K562 (cell line): ENCODE data around the gene ZNF17. TPM values are rescaled to one million over a fixed set of nuclear protein-coding genes. Genes with fewer than 3 reads are reported as not detected.

Experiments
- ATAC-seq: fragments of 200-7000 bp; cut with Tn5 transposase; 3 replicates; pipeline ENCODE4 v1.9.1; 2020; ENCODE audit warnings: moderate library complexity
- Bru-seq: library from RNA; stranded (reverse); fragments of 400-500 nt; gene quantifications from one replicate; lab custom pipeline; 2021; lab: Mats Ljungman, UMichigan
- BruChase-seq, 2 experiments: library from RNA; stranded (reverse); fragments of 400-500 nt; gene quantifications; one replicate each; lab custom pipeline; 2021; lab: Mats Ljungman, UMichigan
- BruUV-seq: library from RNA; stranded (reverse); fragments of 400-500 nt; replicated peaks from 2 replicates; lab custom pipeline; 2021; lab: Mats Ljungman, UMichigan
- CTCF ChIA-PET: fragments of 300-600 bp; formaldehyde crosslinking; extraction: SDS; loops from one replicate; lab custom pipeline; 2021; ENCODE audit warnings: low intra/inter-chr PET ratio; lab: Yijun Ruan, JAX
- POLR2A ChIA-PET: fragments of 300-600, 350-650 bp; sonication (Branson Sonifier 250); formaldehyde crosslinking; extraction: SDS; loops from one replicate; lab custom pipeline; 2021; ENCODE audit warnings: antibody characterized with exemption, inconsistent platforms; lab: Yijun Ruan, JAX
- DNase-seq, 4 experiments: peaks; one replicate each; pipeline versions ENCODE4 v3.0.0 to v3.0.0-alpha.2; 2011 to 2018; ENCODE audit warnings: low spot score in 3 of 4, mixed read lengths in 3 of 4; ENCODE audit errors: extremely low read depth in 1 of 4
- FAIRE-seq: peaks from 2 replicates; lab custom pipeline; 2011; peaks lifted over from hg19 to GRCh38; lab: Jason Lieb, UNC
- H2AFZ ChIP-seq: 2 replicates; pipeline ENCODE4 v1.6.0; 2011; ENCODE audit warnings: low read depth, low read length, control low read depth, inconsistent platforms
- H3K27ac ChIP-seq: fragments of 200-600 bp; 3 replicates; pipeline ENCODE4 v1.8.0; 2011; ENCODE audit warnings: low read depth, mild to moderate bottlenecking, control low read depth, inconsistent platforms, low read length, moderate library complexity, mixed read lengths; ENCODE audit errors: extremely low read depth
- H3K27me3 ChIP-seq, 2 experiments: fragments of 300-600 bp in 1 of 2; 2 replicates in 1 of 2; 3 replicates in 1 of 2; pipeline versions ENCODE4 v1.6.0 to v1.8.0; 2011; ENCODE audit warnings: inconsistent platforms in 2 of 2, low read length in 2 of 2, mild to moderate bottlenecking in 1 of 2, mixed read lengths in 1 of 2, moderate library complexity in 1 of 2; ENCODE audit not compliant: control insufficient read depth in 2 of 2, insufficient read depth in 2 of 2
- H3K36me3 ChIP-seq: fragments of 300-600 bp; 3 replicates; pipeline ENCODE4 v1.8.0; 2011; ENCODE audit warnings: mild to moderate bottlenecking, low read length, inconsistent platforms; ENCODE audit not compliant: control insufficient read depth, insufficient read depth
- H3K4me1 ChIP-seq, 2 experiments: fragments of 200-600 bp in 1 of 2; replicated peaks in 1 of 2; 2 replicates in 1 of 2; 3 replicates in 1 of 2; pipeline versions ENCODE4 v1.5.1 to v1.8.0; 2011; ENCODE audit warnings: inconsistent platforms in 2 of 2, low read length in 2 of 2, mild to moderate bottlenecking in 1 of 2, mixed read lengths in 1 of 2, moderate library complexity in 1 of 2; ENCODE audit not compliant: control insufficient read depth in 2 of 2, insufficient read depth in 2 of 2
- H3K4me2 ChIP-seq: 2 replicates; pipeline ENCODE4 v1.6.1; 2011; ENCODE audit warnings: low read length, control low read depth, inconsistent platforms, mixed read lengths; ENCODE audit not compliant: insufficient read depth
- H3K4me3 ChIP-seq: fragments of 200-600 bp; sonication (generic), shearing (Covaris generic); 2 replicates; pipeline ENCODE4 v1.5.1; 2016; ENCODE audit warnings: control low read depth, inconsistent platforms
- H3K79me2 ChIP-seq: fragments of 200-600 bp; 3 replicates; pipeline ENCODE4 v1.8.0; 2011; ENCODE audit warnings: low read length, inconsistent platforms; ENCODE audit not compliant: control insufficient read depth, insufficient read depth
- H3K9ac ChIP-seq, 2 experiments: 2 replicates each; pipeline versions ENCODE4 v1.6.0 to v1.6.1; 2011; ENCODE audit warnings: low read depth in 2 of 2, low read length in 2 of 2, control low read depth in 1 of 2, inconsistent platforms in 1 of 2, mild to moderate bottlenecking in 1 of 2, mixed read lengths in 1 of 2; ENCODE audit not compliant: insufficient read depth in 1 of 2
- H3K9me1 ChIP-seq: one replicate; pipeline ENCODE4 v1.6.0; 2011; ENCODE audit warnings: inconsistent platforms, mild to moderate bottlenecking, low read length, moderate library complexity; ENCODE audit not compliant: control insufficient read depth, insufficient read depth
- H3K9me3 ChIP-seq: replicated peaks from 2 replicates; pipeline ENCODE4 v1.5.1; 2011; ENCODE audit warnings: low read depth, low read length, inconsistent platforms; ENCODE audit not compliant: control insufficient read depth, insufficient read depth
- H4K20me1 ChIP-seq: replicated peaks from 2 replicates; pipeline ENCODE4 v1.6.1; 2011; ENCODE audit warnings: low read length, inconsistent platforms, mixed read lengths; ENCODE audit not compliant: control insufficient read depth, insufficient read depth
- FOXM1 ChIP-seq, 2 experiments: fragments of 450-650 bp in 1 of 2; sonication (generic) in 1 of 2; formaldehyde crosslinking in 1 of 2; IDR thresholded peaks; 2 replicates each; pipeline versions ENCODE4 v1.6.1 to v1.9.0; 2017 to 2022; ENCODE audit warnings: low read depth in 2 of 2, mild to moderate bottlenecking in 2 of 2, missing genetic modification reagents in 1 of 2, moderate library complexity in 1 of 2
- MTA3 ChIP-seq: fragments of 450-650 bp; formaldehyde crosslinking; IDR thresholded peaks from 2 replicates; pipeline ENCODE4 v1.6.1; 2017; ENCODE audit warnings: mild to moderate bottlenecking, borderline replicate concordance
- RBM15 ChIP-seq: fragments of 200-400 bp; formaldehyde crosslinking; IDR thresholded peaks from 2 replicates; pipeline ENCODE4 v1.6.1; 2018; ENCODE audit warnings: mild to moderate bottlenecking, low read length, moderate library complexity; ENCODE audit not compliant: insufficient read depth
- SMARCA5 ChIP-seq: fragments of 450-650 bp; IDR thresholded peaks from 2 replicates; pipeline ENCODE4 v1.6.1; 2016
- SMARCC2 ChIP-seq: fragments of 450-650 bp; IDR thresholded peaks from 2 replicates; pipeline ENCODE4 v1.6.1; 2017; ENCODE audit warnings: antibody characterized with exemption, moderate library complexity, mild to moderate bottlenecking, low read depth
- SRSF1 ChIP-seq: fragments of 200-400 bp; formaldehyde crosslinking; IDR thresholded peaks from 2 replicates; pipeline ENCODE4 v1.6.1; 2017; ENCODE audit warnings: mild to moderate bottlenecking, low read depth, low read length, moderate library complexity
- XRCC3 ChIP-seq: fragments of 450-650 bp; IDR thresholded peaks from 2 replicates; pipeline ENCODE4 v1.6.1; 2017; ENCODE audit warnings: mild to moderate bottlenecking, moderate library complexity
- ZKSCAN8 ChIP-seq: fragments of 200-800 bp; sonication (Bioruptor generic); IDR thresholded peaks from 2 replicates; pipeline ENCODE4 v1.6.1; 2016; ENCODE audit warnings: missing genetic modification characterization, missing compliant biosample characterization
- ZNF184 ChIP-seq: sonication (generic); formaldehyde crosslinking; IDR thresholded peaks from 2 replicates; pipeline ENCODE4 v1.5.0; 2020; ENCODE audit warnings: missing genetic modification reagents
- WGBS: fragments of 100-300 bp; shearing (Covaris generic); methylation state at CpG from one replicate; pipeline ENCODE4 v1.1.6; 2016; ENCODE audit warnings: low coverage, mixed read lengths; ENCODE audit not compliant: insufficient coverage; ENCODE audit errors: missing lambda C conversion rate; 5-methylcytosine and 5-hydroxymethylcytosine counted together
- in situ Hi-C: fragments of 300-500 bp; cut with MboI; formaldehyde crosslinking; loops from 4 replicates; pipeline ENCODE4 v1.15.0; 2018; ENCODE audit warnings: inconsistent platforms, mixed read lengths
- intact Hi-C: fragments of 100-400 bp; cut with micrococcal nuclease; formaldehyde crosslinking; loops from 2 replicates; pipeline ENCODE4 v1.14.2; 2022
- long read RNA-seq, 3 experiments: library from polyadenylated mRNA in 2 of 3; library from RNA in 1 of 3; unstranded in 2 of 3; stranded (forward) in 1 of 3; transcript quantifications; one replicate each; pipeline ENCODE4 v2.0.0, GENCODE V29; 2019 to 2022
- polyA minus RNA-seq, 3 experiments: library from RNA; depleted of rRNA, polyadenylated mRNA; stranded (reverse); fragments of >200 nt; gene quantifications; 2 replicates each; pipeline ENCODE4 v1.2.3, GENCODE V29; 2011
- polyA plus RNA-seq, 8 experiments: library from polyadenylated mRNA; depleted of rRNA in 4 of 8; stranded (reverse) in 5 of 8; unstranded in 3 of 8; fragments of >200 nt; fragmentation: Nextera tagmentation in 2 of 8; fragmentation: Illumina TruSeq in 1 of 8; extraction: Ambion mirVana in 2 of 8; extraction: Trizol in 1 of 8; gene quantifications; 2 replicates each; pipeline versions ENCODE4 v1.2.1 to v1.2.3, GENCODE V29; 2011 to 2014; ENCODE audit warnings: inconsistent platforms in 1 of 8, missing spikeins in 1 of 8
- total RNA-seq, 7 experiments: library from RNA; depleted of rRNA in 6 of 7; stranded (reverse); fragments of >200 nt in 6 of 7; fragmentation: Illumina TruSeq in 2 of 7; extraction: Trizol in 2 of 7; gene quantifications; 2 replicates each; pipeline versions ENCODE4 v1.2.1 to v1.2.3, GENCODE V29; 2011 to 2021; ENCODE audit warnings: low replicate concordance in 1 of 7
- TF ChIP-seq, protein P1 (sequence below): fragments of 450-650 bp; formaldehyde crosslinking; IDR thresholded peaks from 2 replicates; pipeline ENCODE4 v1.4.0; 2022; ENCODE audit warnings: mild to moderate bottlenecking, moderate library complexity
- TF ChIP-seq, protein P2 (sequence below), 2 experiments: fragments of 200-800 bp in 1 of 2; sonication (Bioruptor generic) in 1 of 2; sonication (generic) in 1 of 2; formaldehyde crosslinking in 1 of 2; IDR thresholded peaks in 1 of 2; conservative IDR thresholded peaks in 1 of 2; 2 replicates each; pipeline versions ENCODE4 v1.5.0 to v1.6.1; 2016 to 2020; ENCODE audit warnings: missing compliant biosample characterization in 1 of 2, missing genetic modification characterization in 1 of 2, missing genetic modification reagents in 1 of 2
- TF ChIP-seq, protein P3 (sequence below): fragments of 250-450 bp; sonication (Bioruptor Pico); IDR thresholded peaks from 2 replicates; pipeline ENCODE4 v1.5.0; 2021

ZNF17 gene
- total RNA-seq (2011; cell fraction: chromatin; rRNA removed; ENCODE audit: low replicate concordance): 28.0 and 43.1 TPM in 2 replicates
- 27.4 and 42.0 TPM in 2 replicates for total RNA-seq (2011; cell fraction: nucleolus; rRNA removed)
- 33.1 and 35.2 TPM in 2 replicates for total RNA-seq (2011; cell fraction: nucleoplasm; rRNA removed)
- 7.7 and 8.0 TPM in 2 replicates for total RNA-seq (2014; rRNA removed)
- 8.6 and 8.9 TPM in 2 replicates for total RNA-seq (2014; rRNA removed; fragmentation: Illumina TruSeq; extraction: Trizol)
- 6.5 and 6.9 TPM in 2 replicates for total RNA-seq (2015; rRNA removed; fragmentation: Illumina TruSeq; extraction: Trizol)
- 8.3 and 8.6 TPM in 2 replicates for total RNA-seq (2021)
- polyA plus RNA-seq (2011; rRNA removed): 6.9 and 7.3 TPM in 2 replicates
- 1.8 and 3.0 TPM in 2 replicates for polyA plus RNA-seq (2011; cell fraction: cytosol; rRNA removed)
- polyA plus RNA-seq (2011; cell fraction: nucleus; rRNA removed): 10.3 and 14.2 TPM in 2 replicates
- polyA plus RNA-seq (2012): 3.0 and 3.4 TPM in 2 replicates
- polyA plus RNA-seq (2014; fragmentation: Illumina TruSeq; extraction: Trizol): 5.8 and 6.0 TPM in 2 replicates
- polyA plus RNA-seq (2014; fragmentation: Nextera tagmentation; extraction: Ambion mirVana): 1 to 10 TPM; 5.3 to 6.1 TPM
- polyA plus RNA-seq (2014; rRNA removed): 3.1 and 5.8 TPM in 2 replicates
- polyA minus RNA-seq (2011; rRNA and poly(A)+ RNA removed): 16.8 and 21.7 TPM in 2 replicates
- 4.3 and 6.3 TPM in 2 replicates for polyA minus RNA-seq (2011; cell fraction: cytosol; rRNA and poly(A)+ RNA removed)
- 22.3 and 38.7 TPM in 2 replicates for polyA minus RNA-seq (2011; cell fraction: nucleus; rRNA and poly(A)+ RNA removed)
- percentile 73 among the genes with signal in this experiment for Bru-seq, nascent RNA
- BruChase-seq, experiment 1, labeled RNA remaining after a 2-hour chase: percentile 85 among the genes with signal in this experiment
- BruChase-seq, experiment 2, labeled RNA remaining after a 6-hour chase: percentile 84 among the genes with signal in this experiment
- long read RNA-seq, experiment 1, transcript ZNF17-207 (1 exons, 2,750 nt): major isoform, 6 of 12 reads
- long read RNA-seq, experiment 1, partial matches to known transcripts: 0 of 12 reads
- long read RNA-seq, experiment 1, other reads (novel, unspliced or antisense): 0 of 12 reads
- long read RNA-seq, experiment 2, partial matches to known transcripts: 0 of 1 reads
- long read RNA-seq, experiment 2, other reads (novel, unspliced or antisense): 0 of 1 reads
- long read RNA-seq, experiment 3, partial matches to known transcripts: 0 of 7 reads
- long read RNA-seq, experiment 3, other reads (novel, unspliced or antisense): 0 of 7 reads

GRCh38 chr19:57410877-57411671, at the start of gene ZNF17:
TSS of gene ZNF17 (plus strand) at chr19:57411161. CDS start at chr19:57413616, 2,455 bp downstream.
- Histone ChIP-seq H3K9me1 (no peaks in the 10 kb centered on the region), H3K79me2 (peaks cover 12% of the 10 kb centered on the region), H3K9ac (peak within 1 kb of the TSS; percentile 75 to 98), H2AFZ (peak within 1 kb of the TSS; percentile 95), H3K4me2 (peak within 1 kb of the TSS; percentile 89), H3K36me3 (peaks cover 8% of the 10 kb centered on the region; the same call in 2 of the 3 replicates), H3K4me1 (peaks cover 3 to 15% of the 10 kb centered on the region in 2 experiments; a peak in 4 of 5 replicates), H4K20me1 (no peaks in the 10 kb centered on the region), H3K9me3 (no peaks in the 10 kb centered on the region; the same call in 1 of the 2 replicates), H3K27ac (peak within 1 kb of the TSS; percentile 59), H3K27me3 (no peaks in the 10 kb centered on the region), H3K4me3 (peak within 1 kb of the TSS; percentile 98)
- FAIRE-seq (peak; percentile 99), DNase-seq (peak; percentile 93 to 95 (median 94)), ATAC-seq (peak; percentile 100)
- under 1% methylated on average over 52 of the region's 55 CpGs for WGBS
- in situ Hi-C loops: no loop called here
- ChIA-PET CTCF (no interaction called here), POLR2A (interaction anchor here (0.6 to 1.6 kb wide), 3 partner anchors 8 to 32 kb away, joined by 3 to 6 read pairs (median 3); partner anchors contain the start of gene ZNF548)
- BruUV-seq: TSS peak; percentile 81
- intact Hi-C loops: no loop called here
- TF ChIP-seq XRCC3 (no peak), ZNF184 (CRISPR knock-in tag) (no peak), SMARCC2 (no peak), FOXM1 (IDR thresholded peaks at IDR 0.05; ENCODE audit: low read depth) (no peak), FOXM1 (CRISPR knock-in tag; IDR thresholded peaks at IDR 0.05; ENCODE audit: low read depth) (no peak), SMARCA5 (no peak), RBM15 (no peak), ZKSCAN8 (CRISPR knock-in tag) (no peak), MTA3 (peak; percentile 49; the same call in 1 of the 2 replicates), SRSF1 (0 out of 2 replicates have a peak, but pooled peaks have one; percentile 10)
- TF ChIP-seq, protein P1, sequence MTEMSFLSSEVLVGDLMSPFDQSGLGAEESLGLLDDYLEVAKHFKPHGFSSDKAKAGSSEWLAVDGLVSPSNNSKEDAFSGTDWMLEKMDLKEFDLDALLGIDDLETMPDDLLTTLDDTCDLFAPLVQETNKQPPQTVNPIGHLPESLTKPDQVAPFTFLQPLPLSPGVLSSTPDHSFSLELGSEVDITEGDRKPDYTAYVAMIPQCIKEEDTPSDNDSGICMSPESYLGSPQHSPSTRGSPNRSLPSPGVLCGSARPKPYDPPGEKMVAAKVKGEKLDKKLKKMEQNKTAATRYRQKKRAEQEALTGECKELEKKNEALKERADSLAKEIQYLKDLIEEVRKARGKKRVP (CRISPR knock-in tag): no peak
- TF ChIP-seq, protein P2, sequence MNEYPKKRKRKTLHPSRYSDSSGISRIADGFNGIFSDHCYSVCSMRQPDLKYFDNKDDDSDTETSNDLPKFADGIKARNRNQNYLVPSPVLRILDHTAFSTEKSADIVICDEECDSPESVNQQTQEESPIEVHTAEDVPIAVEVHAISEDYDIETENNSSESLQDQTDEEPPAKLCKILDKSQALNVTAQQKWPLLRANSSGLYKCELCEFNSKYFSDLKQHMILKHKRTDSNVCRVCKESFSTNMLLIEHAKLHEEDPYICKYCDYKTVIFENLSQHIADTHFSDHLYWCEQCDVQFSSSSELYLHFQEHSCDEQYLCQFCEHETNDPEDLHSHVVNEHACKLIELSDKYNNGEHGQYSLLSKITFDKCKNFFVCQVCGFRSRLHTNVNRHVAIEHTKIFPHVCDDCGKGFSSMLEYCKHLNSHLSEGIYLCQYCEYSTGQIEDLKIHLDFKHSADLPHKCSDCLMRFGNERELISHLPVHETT (CRISPR knock-in tag; conservative IDR thresholded peaks at IDR 0.05 in 1 of 2, IDR thresholded peaks at IDR 0.05 in 1 of 2): no peak
- TF ChIP-seq, protein P3, sequence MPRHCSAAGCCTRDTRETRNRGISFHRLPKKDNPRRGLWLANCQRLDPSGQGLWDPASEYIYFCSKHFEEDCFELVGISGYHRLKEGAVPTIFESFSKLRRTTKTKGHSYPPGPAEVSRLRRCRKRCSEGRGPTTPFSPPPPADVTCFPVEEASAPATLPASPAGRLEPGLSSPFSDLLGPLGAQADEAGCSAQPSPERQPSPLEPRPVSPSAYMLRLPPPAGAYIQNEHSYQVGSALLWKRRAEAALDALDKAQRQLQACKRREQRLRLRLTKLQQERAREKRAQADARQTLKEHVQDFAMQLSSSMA: no peak
